H9 (cell line): Measurements from ENCODE around the gene CDS2. TPM values are rescaled to one million over a fixed set of nuclear protein-coding genes. Genes with fewer than 3 reads are reported as not detected.

Experiments used
- DNase-seq: peaks from one replicate; pipeline ENCODE4 v3.0.0-alpha.2; 2017
- H2AFZ ChIP-seq: one replicate; pipeline ENCODE4 v1.6.1; 2013; ENCODE audit warnings: mild to moderate bottlenecking, low read length, control low read depth, moderate library complexity
- H2AK5ac ChIP-seq: 2 replicates; pipeline ENCODE4 v1.6.1; 2013; ENCODE audit warnings: low read length, control low read depth, mixed read lengths; ENCODE audit not compliant: insufficient read length
- H2BK120ac ChIP-seq: one replicate; pipeline ENCODE4 v1.6.1; 2013; ENCODE audit warnings: low read depth, mild to moderate bottlenecking, low read length, control low read depth, inconsistent platforms; ENCODE audit not compliant: poor library complexity, severe bottlenecking
- H2BK12ac ChIP-seq: 2 replicates; pipeline ENCODE4 v1.6.1; 2013; ENCODE audit warnings: low read length, control low read depth, mixed read lengths, low read depth; ENCODE audit not compliant: insufficient read length
- H2BK15ac ChIP-seq: 2 replicates; pipeline ENCODE4 v1.6.1; 2013; ENCODE audit warnings: low read depth, low read length, control low read depth
- H2BK20ac ChIP-seq: one replicate; pipeline ENCODE4 v1.6.1; 2013; ENCODE audit warnings: low read depth, mild to moderate bottlenecking, low read length, control low read depth, inconsistent platforms; ENCODE audit not compliant: poor library complexity, severe bottlenecking
- H2BK5ac ChIP-seq: 2 replicates; pipeline ENCODE4 v1.6.1; 2013; ENCODE audit warnings: low read length, control low read depth, mixed read lengths; ENCODE audit not compliant: insufficient read length
- H3K14ac ChIP-seq: 2 replicates; pipeline ENCODE4 v1.6.1; 2013; ENCODE audit warnings: low read length, control low read depth; ENCODE audit not compliant: insufficient read depth
- H3K18ac ChIP-seq: 2 replicates; pipeline ENCODE4 v1.6.1; 2013; ENCODE audit warnings: low read depth, mild to moderate bottlenecking, mixed read lengths, low read length, control low read depth; ENCODE audit not compliant: insufficient read length
- H3K23ac ChIP-seq: 2 replicates; pipeline ENCODE4 v1.6.1; 2013; ENCODE audit warnings: low read length, control low read depth, mixed read lengths, low read depth; ENCODE audit not compliant: insufficient read length
- H3K23me2 ChIP-seq: 2 replicates; pipeline ENCODE4 v1.6.1; 2013; ENCODE audit warnings: low read depth, mild to moderate bottlenecking, mixed read lengths, low read length, control low read depth; ENCODE audit not compliant: insufficient read length, poor library complexity, severe bottlenecking
- H3K27ac ChIP-seq: 2 replicates; pipeline ENCODE4 v1.5.1; 2013; ENCODE audit warnings: low read length, control low read depth, mixed read lengths, low read depth; ENCODE audit not compliant: insufficient read length
- H3K27me3 ChIP-seq: 2 replicates; pipeline ENCODE4 v1.6.1; 2013; ENCODE audit warnings: low read length, control low read depth, inconsistent platforms; ENCODE audit not compliant: insufficient read depth
- H3K4ac ChIP-seq: 2 replicates; pipeline ENCODE4 v1.6.1; 2013; ENCODE audit warnings: low read depth, mild to moderate bottlenecking, control low read depth, inconsistent platforms, low read length, moderate library complexity
- H3K4me1 ChIP-seq: 2 replicates; pipeline ENCODE4 v1.6.1; 2013; ENCODE audit warnings: low read length, control low read depth, inconsistent platforms; ENCODE audit not compliant: insufficient read depth
- H3K4me2 ChIP-seq: 2 replicates; pipeline ENCODE4 v1.6.1; 2013; ENCODE audit warnings: low read length, control low read depth, mixed read lengths; ENCODE audit not compliant: insufficient read length, insufficient read depth
- H3K56ac ChIP-seq: 2 replicates; pipeline ENCODE4 v1.6.1; 2013; ENCODE audit warnings: low read depth, mild to moderate bottlenecking, mixed read lengths, low read length, control low read depth; ENCODE audit not compliant: insufficient read length
- H3K79me1 ChIP-seq: 2 replicates; pipeline ENCODE4 v1.6.1; 2013; ENCODE audit warnings: low read depth, mild to moderate bottlenecking, moderate library complexity, low read length, control low read depth, inconsistent platforms; ENCODE audit not compliant: insufficient read depth, poor library complexity, severe bottlenecking
- H3K79me2 ChIP-seq: 2 replicates; pipeline ENCODE4 v1.6.1; 2013; ENCODE audit warnings: low read length, control low read depth, inconsistent platforms; ENCODE audit not compliant: insufficient read depth
- H3K9ac ChIP-seq: 2 replicates; pipeline ENCODE4 v1.6.1; 2013; ENCODE audit warnings: low read length, control low read depth, mixed read lengths; ENCODE audit not compliant: insufficient read length; ENCODE audit errors: extremely low read depth
- H3K9me3 ChIP-seq: one replicate; pipeline ENCODE4 v1.6.1; 2013; ENCODE audit warnings: low read depth, low read length, inconsistent platforms; ENCODE audit not compliant: control insufficient read depth
- H3T11ph ChIP-seq: one replicate; pipeline ENCODE4 v1.6.1; 2013; ENCODE audit warnings: mild to moderate bottlenecking, low read length, control low read depth, inconsistent platforms
- H4K20me1 ChIP-seq: one replicate; pipeline ENCODE4 v1.6.1; 2013; ENCODE audit not compliant: control insufficient read depth, insufficient read length, insufficient read depth
- H4K5ac ChIP-seq: 2 replicates; pipeline ENCODE4 v1.6.1; 2013; ENCODE audit warnings: low read depth, mild to moderate bottlenecking, mixed read lengths, low read length, control low read depth; ENCODE audit not compliant: insufficient read length
- H4K8ac ChIP-seq: replicated peaks from 2 replicates; pipeline ENCODE4 v1.6.1; 2013; ENCODE audit warnings: low read length, control low read depth, mixed read lengths, low read depth; ENCODE audit not compliant: insufficient read length
- H4K91ac ChIP-seq: 2 replicates; pipeline ENCODE4 v1.6.1; 2013; ENCODE audit warnings: low read depth, mild to moderate bottlenecking, moderate library complexity, mixed read lengths, low read length, control low read depth; ENCODE audit not compliant: insufficient read length
- H3K27ac Mint-ChIP-seq, 3 experiments: 2 replicates in 2 of 3; 3 replicates in 1 of 3; pipeline ENCODE4 v1.8.0; 2020 to 2021; ENCODE audit warnings: mixed read lengths in 3 of 3, mild to moderate bottlenecking in 1 of 3, moderate library complexity in 1 of 3
- H3K27me3 Mint-ChIP-seq: 2 replicates; pipeline ENCODE4 v1.8.0; 2021; ENCODE audit warnings: low read depth, mild to moderate bottlenecking, moderate library complexity, mixed read lengths
- H3K36me3 Mint-ChIP-seq, 3 experiments: 2 replicates in 2 of 3; 3 replicates in 1 of 3; pipeline ENCODE4 v1.8.0; 2020 to 2021; ENCODE audit warnings: low read depth in 3 of 3, mixed read lengths in 3 of 3; ENCODE audit not compliant: insufficient read depth in 1 of 3
- H3K4me1 Mint-ChIP-seq, 2 experiments: 2 replicates each; pipeline ENCODE4 v1.8.0; 2020; ENCODE audit warnings: mixed read lengths in 2 of 2
- H3K4me3 Mint-ChIP-seq, 2 experiments: 2 replicates in 1 of 2; 3 replicates in 1 of 2; pipeline ENCODE4 v1.8.0; 2020 to 2021; ENCODE audit warnings: mild to moderate bottlenecking in 2 of 2, mixed read lengths in 2 of 2, moderate library complexity in 1 of 2
- H3K9me3 Mint-ChIP-seq, 2 experiments: 2 replicates in 1 of 2; 3 replicates in 1 of 2; pipeline ENCODE4 v1.8.0; 2020; ENCODE audit warnings: mild to moderate bottlenecking in 2 of 2, mixed read lengths in 2 of 2, moderate library complexity in 1 of 2
- WGBS: extraction: QIAGEN DNeasy Blood & Tissue Kit; methylation state at CpG from one replicate; pipeline ENCODE4 v1.1.7; 2013; ENCODE audit warnings: missing lambda C conversion rate, low lambda C conversion rate, mixed read lengths; ENCODE audit not compliant: insufficient read length; ENCODE audit errors: extremely low coverage; 5-methylcytosine and 5-hydroxymethylcytosine counted together
- total RNA-seq: library from RNA; stranded (reverse); gene quantifications from 2 replicates; pipeline ENCODE4 v1.2.1, GENCODE V29; 2021
- TF ChIP-seq, protein P1 (sequence below): fragments of 200-600 bp; sonication (generic); conservative IDR thresholded peaks from 3 replicates; pipeline ENCODE4 v1.8.0; 2021; ENCODE audit warnings: antibody characterized with exemption, mild to moderate bottlenecking

The CDS2 gene
- total RNA-seq, 1 experiment from 2014 or later = 63.2 TPM

- TF ChIP-seq, protein P1, sequence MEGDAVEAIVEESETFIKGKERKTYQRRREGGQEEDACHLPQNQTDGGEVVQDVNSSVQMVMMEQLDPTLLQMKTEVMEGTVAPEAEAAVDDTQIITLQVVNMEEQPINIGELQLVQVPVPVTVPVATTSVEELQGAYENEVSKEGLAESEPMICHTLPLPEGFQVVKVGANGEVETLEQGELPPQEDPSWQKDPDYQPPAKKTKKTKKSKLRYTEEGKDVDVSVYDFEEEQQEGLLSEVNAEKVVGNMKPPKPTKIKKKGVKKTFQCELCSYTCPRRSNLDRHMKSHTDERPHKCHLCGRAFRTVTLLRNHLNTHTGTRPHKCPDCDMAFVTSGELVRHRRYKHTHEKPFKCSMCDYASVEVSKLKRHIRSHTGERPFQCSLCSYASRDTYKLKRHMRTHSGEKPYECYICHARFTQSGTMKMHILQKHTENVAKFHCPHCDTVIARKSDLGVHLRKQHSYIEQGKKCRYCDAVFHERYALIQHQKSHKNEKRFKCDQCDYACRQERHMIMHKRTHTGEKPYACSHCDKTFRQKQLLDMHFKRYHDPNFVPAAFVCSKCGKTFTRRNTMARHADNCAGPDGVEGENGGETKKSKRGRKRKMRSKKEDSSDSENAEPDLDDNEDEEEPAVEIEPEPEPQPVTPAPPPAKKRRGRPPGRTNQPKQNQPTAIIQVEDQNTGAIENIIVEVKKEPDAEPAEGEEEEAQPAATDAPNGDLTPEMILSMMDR = no peak
- DNase-seq = no peak
- no peak overlapping the region for H3K4ac ChIP-seq
- H3K14ac ChIP-seq = no peak overlapping the region
- no peaks in the 10 kb centered on the region for H3K36me3 Mint-ChIP-seq
- no peak overlapping the region for H3K23ac ChIP-seq
- no peak overlapping the region for H3T11ph ChIP-seq
- H4K5ac ChIP-seq = no peak overlapping the region
- no peak overlapping the region for H2BK120ac ChIP-seq
- H3K4me1 ChIP-seq = no peaks in the 10 kb centered on the region
- H3K79me2 ChIP-seq = no peaks in the 10 kb centered on the region
- peaks cover 2% of the 10 kb centered on the region; the same call in 1 of the 2 replicates for H3K27me3 Mint-ChIP-seq
- no peak overlapping the region for H2BK12ac ChIP-seq
- no peak overlapping the region for H2BK15ac ChIP-seq
- H2AFZ ChIP-seq = no peak overlapping the region
- H4K91ac ChIP-seq = no peak overlapping the region
- no peaks in the 10 kb centered on the region for H3K27me3 ChIP-seq
- no peak overlapping the region for H3K4me3 Mint-ChIP-seq
- H3K56ac ChIP-seq = no peak overlapping the region
- no peak overlapping the region for H3K9ac ChIP-seq
- no peak overlapping the region for H3K4me2 ChIP-seq
- H3K27ac ChIP-seq = no peak overlapping the region
- H3K23me2 ChIP-seq = no peaks in the 10 kb centered on the region
- no peak overlapping the region for H2BK5ac ChIP-seq
- H3K18ac ChIP-seq = no peak overlapping the region
- H4K20me1 ChIP-seq = no peaks in the 10 kb centered on the region
- H3K9me3 Mint-ChIP-seq = no peaks in the 10 kb centered on the region
- WGBS = no CpG with 5 or more reads among the region's 11 CpGs
- H3K27ac Mint-ChIP-seq = peak overlapping the region in 1 of 3 experiments; percentile 28; a peak in 1 of 7 replicates
- H3K9me3 ChIP-seq = no peaks in the 10 kb centered on the region
- H2AK5ac ChIP-seq = no peak overlapping the region
- no peak overlapping the region for H2BK20ac ChIP-seq
- H3K79me1 ChIP-seq = no peaks in the 10 kb centered on the region
- H3K4me1 Mint-ChIP-seq = peaks cover 16% of the 10 kb centered on the region in 2 experiments
- H4K8ac ChIP-seq = no peak overlapping the region
Measured at GRCh38 chr20:5078399-5078958, 48.3 kb upstream of the CDS2 start.
